BLaER1 (cell line): ENCODE data around the gene SH3PXD2A.

ENCODE experiments used
- H3K27ac ChIP-seq: shearing (Covaris generic); formaldehyde crosslinking; 2 replicates; pipeline ENCODE4 v1.8.1; 2022
- H3K27me3 ChIP-seq: shearing (Covaris generic); formaldehyde crosslinking; 2 replicates; pipeline ENCODE4 v1.8.1; 2022
- H3K36me3 ChIP-seq: shearing (Covaris generic); formaldehyde crosslinking; 2 replicates; pipeline ENCODE4 v1.8.1; 2022
- H3K4me1 ChIP-seq: shearing (Covaris generic); formaldehyde crosslinking; 2 replicates; pipeline ENCODE4 v1.8.1; 2022
- H3K4me2 ChIP-seq: shearing (Covaris generic); formaldehyde crosslinking; 2 replicates; pipeline ENCODE4 v1.8.1; 2022
- H3K4me3 ChIP-seq: shearing (Covaris generic); formaldehyde crosslinking; 2 replicates; pipeline ENCODE4 v1.8.1; 2022
- H3K9ac ChIP-seq: shearing (Covaris generic); formaldehyde crosslinking; 2 replicates; pipeline ENCODE4 v1.8.1; 2022
- H3K9me3 ChIP-seq: shearing (Covaris generic); formaldehyde crosslinking; 2 replicates; pipeline ENCODE4 v1.8.1; 2022
- H4K20me1 ChIP-seq: shearing (Covaris generic); formaldehyde crosslinking; 2 replicates; pipeline ENCODE4 v1.8.1; 2022
- Cebpa-rat ChIP-seq: shearing (Covaris generic); IDR thresholded peaks from 2 replicates; pipeline ENCODE4 v1.8.1; 2022

Gene SH3PXD2A

GRCh38 chr10:103575416-103576075, 279.8 kb downstream of the SH3PXD2A start:
- peak overlapping the region; percentile 47 for H3K4me2 ChIP-seq
- no peaks in the 10 kb centered on the region for H4K20me1 ChIP-seq
- TF ChIP-seq Cebpa-rat, result no peak

GRCh38 chr10:103574097-103575061, 281.0 kb downstream of the SH3PXD2A start:
- H3K9me3 ChIP-seq, result no peaks in the 10 kb centered on the region
- H3K4me2 ChIP-seq, result no peak overlapping the region
- no peak overlapping the region for H3K9ac ChIP-seq
- H3K4me3 ChIP-seq, result no peak overlapping the region
- no peaks in the 10 kb centered on the region for H4K20me1 ChIP-seq
- H3K4me1 ChIP-seq, result peaks cover 46% of the 10 kb centered on the region
- H3K36me3 ChIP-seq, result no peaks in the 10 kb centered on the region
- no peaks in the 10 kb centered on the region for H3K27me3 ChIP-seq
- TF ChIP-seq Cebpa-rat, result no peak
- H3K27ac ChIP-seq, result no peak overlapping the region

More at GRCh38 chr10:103575416-103576075, 279.8 kb downstream of the SH3PXD2A start:
- Histone ChIP-seq H3K9me3 (no peaks in the 10 kb centered on the region), H3K9ac (no peak overlapping the region), H3K36me3 (no peaks in the 10 kb centered on the region), H3K4me3 (no peak overlapping the region), H3K4me1 (peaks cover 57% of the 10 kb centered on the region), H3K27me3 (no peaks in the 10 kb centered on the region), H3K27ac (no peak overlapping the region)

GRCh38 chr10:103573205-103573487, 282.2 kb downstream of the SH3PXD2A start:
- no peak overlapping the region for H3K4me3 ChIP-seq
- no peaks in the 10 kb centered on the region for H3K36me3 ChIP-seq
- no peak overlapping the region for H3K4me2 ChIP-seq
- no peaks in the 10 kb centered on the region for H3K27me3 ChIP-seq
- no peaks in the 10 kb centered on the region for H4K20me1 ChIP-seq
- no peak overlapping the region for H3K27ac ChIP-seq
- no peak for TF ChIP-seq Cebpa-rat
- peaks cover 34% of the 10 kb centered on the region for H3K4me1 ChIP-seq
- no peak overlapping the region for H3K9ac ChIP-seq
- H3K9me3 ChIP-seq, result no peaks in the 10 kb centered on the region

GRCh38 chr10:103572347-103573204, 282.8 kb downstream of the SH3PXD2A start:
- no peak overlapping the region for H3K4me3 ChIP-seq
- no peaks in the 10 kb centered on the region for H3K9me3 ChIP-seq
- H3K9ac ChIP-seq, result no peak overlapping the region
- H4K20me1 ChIP-seq, result no peaks in the 10 kb centered on the region
- no peaks in the 10 kb centered on the region for H3K27me3 ChIP-seq
- no peak overlapping the region for H3K4me2 ChIP-seq
- TF ChIP-seq Cebpa-rat, result no peak
- H3K36me3 ChIP-seq, result no peaks in the 10 kb centered on the region
- H3K27ac ChIP-seq, result no peak overlapping the region
- H3K4me1 ChIP-seq, result peaks cover 28% of the 10 kb centered on the region

- Histone ChIP-seq H3K27ac (no peak overlapping the region), H3K4me1 (peaks cover 19% of the 10 kb centered on the region), H3K9ac (no peak overlapping the region), H4K20me1 (no peaks in the 10 kb centered on the region), H3K36me3 (no peaks in the 10 kb centered on the region), H3K4me3 (no peak overlapping the region), H3K27me3 (no peaks in the 10 kb centered on the region), H3K9me3 (no peaks in the 10 kb centered on the region), H3K4me2 (no peak overlapping the region)
- no peak for TF ChIP-seq Cebpa-rat
Observed at GRCh38 chr10:103571656-103571975, 283.8 kb downstream of the SH3PXD2A start.

- Histone ChIP-seq H3K4me3 (no peak overlapping the region), H3K4me2 (no peak overlapping the region), H3K4me1 (peaks cover 13% of the 10 kb centered on the region), H4K20me1 (no peaks in the 10 kb centered on the region), H3K9ac (no peak overlapping the region), H3K27me3 (no peaks in the 10 kb centered on the region), H3K27ac (no peak overlapping the region), H3K9me3 (no peaks in the 10 kb centered on the region), H3K36me3 (no peaks in the 10 kb centered on the region)
- no peak for TF ChIP-seq Cebpa-rat
Observed at GRCh38 chr10:103570844-103571655, 284.3 kb downstream of the SH3PXD2A start.

- H4K20me1 ChIP-seq, result no peaks in the 10 kb centered on the region
- no peaks in the 10 kb centered on the region for H3K9me3 ChIP-seq
- H3K4me3 ChIP-seq, result no peak overlapping the region
- H3K4me1 ChIP-seq, result 0 out of 2 replicates have a peak, but pooled peaks cover 4% of the 10 kb centered on the region
- no peak for TF ChIP-seq Cebpa-rat
- H3K9ac ChIP-seq, result no peak overlapping the region
- H3K27ac ChIP-seq, result no peak overlapping the region
- no peak overlapping the region for H3K4me2 ChIP-seq
- H3K36me3 ChIP-seq, result no peaks in the 10 kb centered on the region
- no peaks in the 10 kb centered on the region for H3K27me3 ChIP-seq
Observed at GRCh38 chr10:103569896-103570295, 285.5 kb downstream of the SH3PXD2A start.

GRCh38 chr10:103568505-103568904, 286.9 kb downstream of the SH3PXD2A start:
- Histone ChIP-seq H3K36me3 (no peaks in the 10 kb centered on the region), H3K9me3 (no peaks in the 10 kb centered on the region)

GRCh38 chr10:103566536-103566935, 288.8 kb downstream of the SH3PXD2A start:
- no peak overlapping the region for H3K9ac ChIP-seq
- no peaks in the 10 kb centered on the region for H3K27me3 ChIP-seq
- no peak overlapping the region for H3K27ac ChIP-seq

More at GRCh38 chr10:103568505-103568904, 286.9 kb downstream of the SH3PXD2A start:
- H3K4me2 ChIP-seq, result no peak overlapping the region
- no peak overlapping the region for H3K9ac ChIP-seq
- H3K27me3 ChIP-seq, result no peaks in the 10 kb centered on the region
- H4K20me1 ChIP-seq, result no peaks in the 10 kb centered on the region
- 0 out of 2 replicates have a peak, but pooled peaks cover 4% of the 10 kb centered on the region for H3K4me1 ChIP-seq
- TF ChIP-seq Cebpa-rat, result no peak
- H3K27ac ChIP-seq, result no peak overlapping the region
- no peak overlapping the region for H3K4me3 ChIP-seq

More at GRCh38 chr10:103566536-103566935, 288.8 kb downstream of the SH3PXD2A start:
- H3K4me1 ChIP-seq, result no peaks in the 10 kb centered on the region
- H3K36me3 ChIP-seq, result no peaks in the 10 kb centered on the region
- H4K20me1 ChIP-seq, result no peaks in the 10 kb centered on the region
- H3K4me2 ChIP-seq, result no peak overlapping the region
- no peak for TF ChIP-seq Cebpa-rat
- H3K4me3 ChIP-seq, result no peak overlapping the region
- no peaks in the 10 kb centered on the region for H3K9me3 ChIP-seq
